NB4 (cell line): Measurements from ENCODE around the gene PHACTR1.

Experiments
- DNase-seq: peaks from one replicate; pipeline ENCODE4 v3.0.0; 2010; ENCODE audit warnings: low read depth
- H3K4me3 ChIP-seq: one replicate; pipeline ENCODE4 v1.5.1; 2011; ENCODE audit warnings: mild to moderate bottlenecking, low read depth, low read length, moderate library complexity
- MYC ChIP-seq: IDR thresholded peaks from 2 replicates; pipeline ENCODE4 v1.6.1; 2011; ENCODE audit warnings: low read depth, low read length
- POLR2A ChIP-seq: IDR thresholded peaks from 2 replicates; pipeline ENCODE4 v1.6.1; 2011; ENCODE audit warnings: mild to moderate bottlenecking; ENCODE audit not compliant: insufficient read length; ENCODE audit errors: extremely low read depth
- TF ChIP-seq, protein P1 (sequence below): IDR thresholded peaks from one replicate; pipeline ENCODE4 v1.5.1; 2012; ENCODE audit warnings: low read depth, low read length
- TF ChIP-seq, protein P2 (sequence below): IDR thresholded peaks from 2 replicates; pipeline ENCODE4 v1.6.1; 2011; ENCODE audit warnings: low read depth, low read length

Gene PHACTR1

DNA sequence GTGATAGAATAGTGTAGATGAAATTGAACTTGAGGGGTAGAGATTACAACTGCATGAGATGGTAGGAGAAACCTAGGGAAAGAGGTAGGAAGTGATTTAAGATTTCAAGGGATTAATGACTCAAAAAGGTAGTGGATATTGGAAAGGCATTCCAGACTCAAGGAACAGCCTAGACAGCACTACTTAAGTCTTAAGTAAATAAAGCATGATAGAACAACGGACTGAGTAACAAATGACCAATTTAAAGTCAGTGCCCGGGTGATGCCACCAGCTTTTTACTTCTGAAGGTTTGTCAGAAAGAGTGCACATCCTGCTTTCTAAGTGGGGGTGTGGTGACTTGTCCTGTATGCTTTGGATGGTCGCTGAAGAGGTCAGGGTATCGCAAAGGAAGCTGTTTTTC lies 81.8 kb downstream of the PHACTR1 start:
- H3K4me3 ChIP-seq: no peak overlapping the region
- no peak for TF ChIP-seq POLR2A
- TF ChIP-seq MYC: no peak
- TF ChIP-seq, protein P1, sequence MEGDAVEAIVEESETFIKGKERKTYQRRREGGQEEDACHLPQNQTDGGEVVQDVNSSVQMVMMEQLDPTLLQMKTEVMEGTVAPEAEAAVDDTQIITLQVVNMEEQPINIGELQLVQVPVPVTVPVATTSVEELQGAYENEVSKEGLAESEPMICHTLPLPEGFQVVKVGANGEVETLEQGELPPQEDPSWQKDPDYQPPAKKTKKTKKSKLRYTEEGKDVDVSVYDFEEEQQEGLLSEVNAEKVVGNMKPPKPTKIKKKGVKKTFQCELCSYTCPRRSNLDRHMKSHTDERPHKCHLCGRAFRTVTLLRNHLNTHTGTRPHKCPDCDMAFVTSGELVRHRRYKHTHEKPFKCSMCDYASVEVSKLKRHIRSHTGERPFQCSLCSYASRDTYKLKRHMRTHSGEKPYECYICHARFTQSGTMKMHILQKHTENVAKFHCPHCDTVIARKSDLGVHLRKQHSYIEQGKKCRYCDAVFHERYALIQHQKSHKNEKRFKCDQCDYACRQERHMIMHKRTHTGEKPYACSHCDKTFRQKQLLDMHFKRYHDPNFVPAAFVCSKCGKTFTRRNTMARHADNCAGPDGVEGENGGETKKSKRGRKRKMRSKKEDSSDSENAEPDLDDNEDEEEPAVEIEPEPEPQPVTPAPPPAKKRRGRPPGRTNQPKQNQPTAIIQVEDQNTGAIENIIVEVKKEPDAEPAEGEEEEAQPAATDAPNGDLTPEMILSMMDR: no peak
- TF ChIP-seq, protein P2, sequence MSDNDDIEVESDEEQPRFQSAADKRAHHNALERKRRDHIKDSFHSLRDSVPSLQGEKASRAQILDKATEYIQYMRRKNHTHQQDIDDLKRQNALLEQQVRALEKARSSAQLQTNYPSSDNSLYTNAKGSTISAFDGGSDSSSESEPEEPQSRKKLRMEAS: no peak
- no peak for DNase-seq

DNA sequence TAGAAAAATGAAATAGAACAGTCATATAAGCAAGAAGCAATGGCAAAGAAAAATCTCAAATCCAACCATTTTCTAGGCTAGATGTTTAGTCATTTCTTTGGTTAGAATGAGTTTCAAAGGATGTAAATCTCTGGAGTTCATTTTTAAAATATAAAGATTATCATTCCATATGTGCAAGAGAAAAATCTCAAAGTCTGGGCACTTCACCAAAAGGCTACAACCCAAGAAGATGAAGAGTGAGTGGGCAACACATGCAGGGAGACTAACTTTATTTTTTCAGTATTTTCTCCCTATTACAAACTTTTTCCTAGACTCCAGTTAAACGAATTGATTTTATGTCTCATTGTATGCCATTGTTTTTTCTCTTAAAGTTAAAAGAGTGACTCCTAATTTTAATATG lies 83.6 kb downstream of the PHACTR1 start:
- TF ChIP-seq MYC (no peak), POLR2A (no peak)
- TF ChIP-seq, protein P2: no peak
- TF ChIP-seq, protein P1: no peak
- DNase-seq: no peak
- no peak overlapping the region for H3K4me3 ChIP-seq

DNA sequence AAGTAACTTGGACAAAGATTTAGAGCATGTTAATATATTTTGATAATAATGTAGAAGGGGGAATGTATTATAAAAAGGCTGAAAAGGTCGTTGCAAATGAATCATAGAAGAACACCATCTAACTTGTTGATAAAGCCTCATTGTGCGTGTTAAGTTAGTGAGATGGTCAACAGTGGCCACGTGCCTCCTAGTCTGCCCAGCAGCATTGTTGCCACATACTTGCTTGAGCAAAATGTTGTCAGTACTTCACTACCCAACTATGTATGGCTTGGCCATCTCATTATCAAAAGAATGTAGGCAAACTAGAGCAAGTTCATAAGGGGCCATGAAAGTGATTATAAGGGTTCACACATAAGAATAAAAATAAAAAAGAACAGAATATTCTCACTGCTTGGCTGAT lies 84.6 kb downstream of the PHACTR1 start:
- DNase-seq: no peak
- TF ChIP-seq, protein P1: no peak
- TF ChIP-seq POLR2A (no peak), MYC (no peak)
- TF ChIP-seq, protein P2: no peak
- H3K4me3 ChIP-seq: no peak overlapping the region

DNA sequence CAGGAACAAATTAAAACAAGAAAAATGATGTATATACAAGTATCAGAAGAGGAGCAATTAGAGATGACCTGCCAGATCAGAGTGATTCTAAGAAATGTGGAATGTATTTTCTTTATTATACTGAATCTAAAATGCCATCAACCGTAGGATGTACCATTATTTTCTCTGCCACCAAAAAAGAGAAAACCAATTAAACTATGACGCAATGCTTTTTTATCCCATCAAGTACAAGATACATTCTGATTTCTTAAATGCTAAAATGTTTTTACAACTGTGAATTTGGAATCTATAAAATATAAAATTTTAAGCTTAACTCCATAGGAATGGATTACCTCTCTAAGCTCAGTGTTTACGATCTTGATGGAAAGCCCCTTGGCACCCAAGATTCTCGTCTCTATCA lies 85.9 kb downstream of the PHACTR1 start:
- DNase-seq: no peak
- H3K4me3 ChIP-seq: no peak overlapping the region
- TF ChIP-seq POLR2A (no peak), MYC (no peak)
- TF ChIP-seq, protein P2: no peak
- TF ChIP-seq, protein P1: no peak

DNA sequence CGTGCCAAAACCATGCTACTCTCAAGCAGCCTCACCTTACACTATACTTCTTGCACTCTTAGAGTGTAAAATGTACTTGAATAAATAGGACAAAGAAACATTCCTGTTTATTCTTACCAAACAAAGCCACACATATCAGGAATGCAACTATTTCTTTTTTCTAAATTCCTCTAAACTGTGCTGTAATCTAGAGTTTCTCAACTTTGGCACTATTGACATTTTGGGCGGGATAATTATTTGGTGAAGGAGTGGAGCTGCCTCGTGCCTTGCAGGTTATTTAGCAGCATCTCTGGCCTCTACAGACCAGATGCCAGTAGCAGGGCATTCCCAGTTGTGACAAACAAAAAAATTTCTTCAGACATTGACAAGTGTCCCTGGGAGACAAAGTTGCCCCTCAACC lies 86.9 kb downstream of the PHACTR1 start:
- no peak for DNase-seq
- no peak for TF ChIP-seq POLR2A
- TF ChIP-seq, protein P2: no peak
- TF ChIP-seq, protein P1: no peak
- H3K4me3 ChIP-seq: no peak overlapping the region
